ENCODE measurements around the gene OLFML1.

GRCh38 chr11:7449841-7450214 is 35.5 kb upstream of the OLFML1 start:
- TF ChIP-seq POLR2AphosphoS5 (IDR thresholded peaks at IDR 0.05) (no peak), POLR2A (IDR thresholded peaks at IDR 0.05) (no peak), CTCF (IDR thresholded peaks at IDR 0.05) (no peak), EP300 (IDR thresholded peaks at IDR 0.05) (no peak)

Measured in suprapubic skin (tissue), 4 donors.